Bronchial epithelial cell (primary cell): ENCODE measurements around the gene B3GNT3. TPM values are rescaled to one million over a fixed set of nuclear protein-coding genes. Genes with fewer than 3 reads are reported as not detected.
"Not testable (repeated sequence)": the region's sequence is repeated elsewhere in the genome, so short reads cannot be mapped to it uniquely, and the experiment has no call there.

ENCODE experiments used
- DNase-seq: peaks from one replicate; pipeline ENCODE4 v3.0.0-alpha.2; 2010; ENCODE audit warnings: low read depth
- FAIRE-seq: peaks from 2 replicates; lab custom pipeline; 2011; peaks lifted over from hg19 to GRCh38; lab: Jason Lieb, UNC
- H3K27me3 ChIP-seq: 2 replicates; pipeline ENCODE4 v1.5.1; 2011; ENCODE audit warnings: low read length; ENCODE audit not compliant: control insufficient read depth, insufficient read depth
- H3K36me3 ChIP-seq: 2 replicates; pipeline ENCODE4 v1.5.1; 2011; ENCODE audit warnings: low read length; ENCODE audit not compliant: control insufficient read depth, insufficient read depth
- H3K4me3 ChIP-seq: 2 replicates; pipeline ENCODE4 v1.5.1; 2011; ENCODE audit warnings: mild to moderate bottlenecking, low read depth, low read length, control low read depth
- total RNA-seq: library from RNA; depleted of rRNA; stranded (reverse); fragments of >200 nt; gene quantifications from 2 replicates; pipeline ENCODE4 v1.2.1, GENCODE V29; 2014
- TF ChIP-seq, protein P1 (sequence below): IDR thresholded peaks from 2 replicates; pipeline ENCODE4 v1.5.1; 2011; ENCODE audit warnings: mild to moderate bottlenecking, moderate library complexity, low read length, control low read depth, inconsistent platforms; ENCODE audit not compliant: insufficient read depth, severe bottlenecking

Gene B3GNT3
- total RNA-seq, 1 donor from 2014 or later: 11.6 TPM

DNA sequence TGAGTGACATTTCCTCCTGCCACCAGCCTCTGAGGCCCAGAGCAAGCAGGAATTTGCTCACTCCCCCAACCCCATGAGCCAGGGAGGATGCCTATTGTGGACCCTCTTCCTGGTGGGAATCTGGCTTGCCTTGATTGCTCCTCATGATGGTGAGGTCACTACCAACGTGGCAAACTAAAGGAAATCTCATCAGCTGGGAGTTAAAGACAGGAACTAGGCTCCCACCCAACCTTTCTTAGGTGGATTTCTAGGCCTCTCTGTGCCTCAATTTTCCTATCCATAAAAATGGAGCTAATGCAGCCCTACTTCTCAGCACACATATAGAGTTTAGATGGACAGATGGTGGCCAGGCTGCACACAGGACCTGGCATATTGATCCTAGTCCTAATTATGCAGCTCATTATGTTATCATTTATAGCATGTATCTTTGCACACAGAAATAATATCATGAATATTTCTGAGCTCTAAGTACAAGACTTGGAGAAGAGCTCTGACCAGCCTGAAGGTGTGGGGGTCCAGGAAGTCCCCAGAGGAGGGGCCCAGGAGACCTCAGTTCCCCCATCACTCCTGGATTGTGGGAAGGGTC, 2.0 kb downstream of the B3GNT3 start:
- DNase-seq (no peak), FAIRE-seq (peak; percentile 70)
- Histone ChIP-seq H3K36me3 (no peaks in the 10 kb centered on the region), H3K4me3 (no peak overlapping the region), H3K27me3 (no peaks in the 10 kb centered on the region)
- TF ChIP-seq, protein P1, sequence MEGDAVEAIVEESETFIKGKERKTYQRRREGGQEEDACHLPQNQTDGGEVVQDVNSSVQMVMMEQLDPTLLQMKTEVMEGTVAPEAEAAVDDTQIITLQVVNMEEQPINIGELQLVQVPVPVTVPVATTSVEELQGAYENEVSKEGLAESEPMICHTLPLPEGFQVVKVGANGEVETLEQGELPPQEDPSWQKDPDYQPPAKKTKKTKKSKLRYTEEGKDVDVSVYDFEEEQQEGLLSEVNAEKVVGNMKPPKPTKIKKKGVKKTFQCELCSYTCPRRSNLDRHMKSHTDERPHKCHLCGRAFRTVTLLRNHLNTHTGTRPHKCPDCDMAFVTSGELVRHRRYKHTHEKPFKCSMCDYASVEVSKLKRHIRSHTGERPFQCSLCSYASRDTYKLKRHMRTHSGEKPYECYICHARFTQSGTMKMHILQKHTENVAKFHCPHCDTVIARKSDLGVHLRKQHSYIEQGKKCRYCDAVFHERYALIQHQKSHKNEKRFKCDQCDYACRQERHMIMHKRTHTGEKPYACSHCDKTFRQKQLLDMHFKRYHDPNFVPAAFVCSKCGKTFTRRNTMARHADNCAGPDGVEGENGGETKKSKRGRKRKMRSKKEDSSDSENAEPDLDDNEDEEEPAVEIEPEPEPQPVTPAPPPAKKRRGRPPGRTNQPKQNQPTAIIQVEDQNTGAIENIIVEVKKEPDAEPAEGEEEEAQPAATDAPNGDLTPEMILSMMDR: no peak

DNA sequence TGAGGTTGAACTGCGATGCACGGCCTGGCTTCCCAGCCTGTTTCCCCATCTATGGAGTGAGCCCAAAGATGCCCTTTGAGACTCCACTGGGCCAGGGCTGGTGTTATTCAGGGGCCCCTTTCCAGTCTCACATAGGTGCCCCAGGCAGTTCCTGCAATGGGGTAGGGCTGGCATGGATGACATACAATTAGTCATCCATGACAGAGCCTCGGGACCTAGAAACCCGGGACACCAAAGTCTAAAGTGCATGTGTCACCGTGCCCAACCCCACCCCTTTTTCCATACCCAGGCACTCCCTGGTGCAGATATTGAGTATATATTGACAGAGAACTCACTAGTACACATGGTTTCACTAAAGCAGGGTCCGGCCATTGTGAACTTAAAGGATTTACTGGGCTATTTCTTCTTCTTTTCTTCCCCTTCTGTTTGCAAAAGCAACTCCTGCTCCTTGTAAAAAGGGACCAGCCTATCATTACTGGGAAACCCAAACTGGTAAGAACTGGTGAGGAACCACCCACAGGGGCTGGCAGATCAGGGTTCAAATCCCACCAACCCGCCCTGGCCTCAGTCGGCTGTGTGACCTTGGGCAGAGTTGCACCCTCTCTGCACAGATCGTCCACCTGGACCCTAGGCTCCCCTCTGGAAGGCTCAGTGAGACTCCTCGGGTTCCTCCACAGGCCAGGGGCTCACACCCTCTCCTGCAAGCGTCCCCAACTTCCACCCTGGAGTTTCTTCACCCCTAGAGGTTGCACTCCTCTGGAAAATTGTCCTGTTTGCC, 2.7 kb downstream of the B3GNT3 start:
- Histone ChIP-seq H3K36me3 (no peaks in the 10 kb centered on the region), H3K27me3 (no peaks in the 10 kb centered on the region), H3K4me3 (no peak overlapping the region)
- TF ChIP-seq, protein P1: no peak
- no peak for FAIRE-seq
- peak; percentile 92 for DNase-seq

DNA sequence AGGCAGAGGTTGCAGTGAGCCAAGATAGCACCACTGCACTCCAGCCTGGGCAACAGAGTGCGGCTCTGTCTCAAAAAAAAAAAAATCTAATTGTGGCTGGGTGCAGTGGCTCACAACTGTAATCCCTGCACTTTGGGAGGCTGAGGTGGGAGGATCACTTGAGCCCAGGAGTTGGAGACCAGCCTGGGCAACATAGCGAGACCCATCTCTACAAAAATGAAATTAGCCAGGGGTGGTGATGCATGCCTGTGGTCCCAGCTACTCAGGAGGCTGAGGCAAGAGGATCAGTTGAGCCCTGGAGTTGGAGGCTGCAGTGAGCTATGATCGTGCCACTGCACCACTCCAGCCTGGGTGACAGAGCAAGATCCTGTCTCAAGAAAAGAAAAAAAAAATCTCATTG, 3.7 kb downstream of the B3GNT3 start:
- not testable (repeated sequence) for DNase-seq, H3K4me3 ChIP-seq, FAIRE-seq, H3K27me3 ChIP-seq, H3K36me3 ChIP-seq

DNA sequence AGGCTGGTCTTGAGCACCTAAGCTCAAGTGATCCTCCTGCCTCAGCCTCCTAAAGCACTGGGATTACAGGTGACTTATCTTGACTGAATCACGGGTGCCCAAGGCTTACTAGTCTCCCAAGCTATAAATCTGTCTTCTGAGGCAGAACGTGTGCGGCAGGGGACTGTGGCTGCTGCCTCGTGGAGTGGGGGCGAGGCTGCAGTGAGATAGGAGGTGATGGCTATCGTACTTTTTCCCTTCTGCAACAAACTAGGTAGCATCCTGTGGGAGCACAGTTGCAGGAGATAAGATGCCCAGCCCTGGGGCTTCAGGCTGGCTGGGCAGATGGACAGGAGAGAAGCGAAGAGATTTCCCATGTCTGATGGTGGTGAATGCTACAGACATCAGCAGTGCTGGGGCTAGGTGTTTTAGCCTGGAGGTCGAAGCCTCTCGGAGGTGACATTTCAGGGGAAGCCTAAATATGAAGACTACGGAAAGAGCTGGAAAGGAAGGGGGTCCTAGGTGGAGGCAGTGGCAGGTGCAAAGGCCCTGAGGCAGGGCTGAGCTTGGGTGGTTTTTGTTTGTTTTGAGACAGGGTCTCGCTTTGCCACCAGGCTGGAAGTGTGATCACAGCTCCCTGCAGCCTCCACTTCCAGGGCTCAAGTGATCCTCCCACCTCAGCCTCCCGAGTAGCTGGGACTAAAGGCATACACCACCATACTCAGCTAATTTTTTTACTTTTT, 7.4 kb downstream of the B3GNT3 start:
- Histone ChIP-seq H3K4me3 (no peak overlapping the region), H3K27me3 (no peaks in the 10 kb centered on the region), H3K36me3 (no peaks in the 10 kb centered on the region)
- no peak for FAIRE-seq
- TF ChIP-seq, protein P1: no peak
- DNase-seq: no peak

DNA sequence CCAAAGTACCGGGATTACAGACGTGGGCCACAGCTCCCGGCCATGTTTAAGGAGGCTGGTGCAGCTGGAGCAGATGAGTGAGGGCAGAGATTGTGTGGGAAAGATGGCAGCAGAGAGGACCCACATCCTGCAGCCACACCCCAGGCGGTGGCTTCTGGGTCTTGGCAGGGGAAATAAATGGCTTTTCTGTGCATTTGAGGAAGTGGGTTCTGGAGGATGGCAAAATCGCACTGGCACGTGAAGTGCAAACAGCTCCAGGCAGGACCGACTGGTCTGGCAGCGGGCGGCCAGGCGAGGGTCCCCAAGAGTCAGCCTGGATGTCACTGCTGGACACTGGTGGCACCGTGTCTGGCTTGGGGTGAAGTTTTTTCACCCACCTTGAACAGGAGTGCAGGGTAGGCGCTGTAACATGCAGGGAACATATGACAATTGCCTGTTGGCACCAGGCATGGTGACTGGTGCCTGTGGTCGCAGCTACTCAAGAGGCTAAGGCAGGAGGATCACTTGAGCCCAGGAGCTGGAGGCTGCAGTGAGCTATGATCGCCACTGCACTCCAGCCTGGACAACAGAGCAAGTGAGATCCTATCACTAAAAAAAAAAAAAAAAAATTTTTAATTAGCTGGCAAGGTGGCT, 8.4 kb downstream of the B3GNT3 start:
- TF ChIP-seq, protein P1: no peak
- Histone ChIP-seq H3K4me3 (no peak overlapping the region), H3K27me3 (no peaks in the 10 kb centered on the region), H3K36me3 (no peaks in the 10 kb centered on the region)
- no peak for FAIRE-seq
- DNase-seq: no peak

DNA sequence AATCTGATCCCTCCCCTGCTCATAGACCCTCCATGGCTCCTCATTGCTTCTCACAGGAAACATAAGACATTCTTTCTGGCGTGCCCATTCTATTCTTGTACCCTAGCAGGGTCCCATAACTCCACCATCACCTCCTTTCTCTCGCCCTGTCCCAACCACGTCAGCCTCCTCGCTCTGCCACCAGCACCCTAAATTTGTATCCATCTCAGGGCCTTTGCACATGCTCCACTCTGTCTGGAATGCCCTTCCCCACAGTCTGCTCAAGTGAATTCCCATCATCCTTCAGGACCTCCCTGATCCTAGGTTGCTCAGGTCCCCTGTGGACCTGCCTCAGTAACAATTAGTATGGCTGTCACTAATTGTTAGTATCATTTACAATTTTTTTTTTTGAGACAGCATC, 10.5 kb downstream of the B3GNT3 start:
- peak; percentile 64 for FAIRE-seq
- no peak overlapping the region for H3K4me3 ChIP-seq
- H3K27me3 ChIP-seq: no peaks in the 10 kb centered on the region
- H3K36me3 ChIP-seq: no peaks in the 10 kb centered on the region
- no peak for DNase-seq
- TF ChIP-seq, protein P1: no peak
